IMR-90 (cell line): ENCODE results near the gene CTNNAL1.

Experiments used
- CTCF ChIP-seq: conservative IDR thresholded peaks from 2 replicates; pipeline ENCODE4 v1.5.1; 2012; ENCODE audit warnings: mild to moderate bottlenecking, low read depth, low read length, improper control_type of control experiment
- NFE2L2 ChIP-seq: fragments of 150-350 bp; IDR thresholded peaks from 2 replicates; pipeline ENCODE4 v1.6.1; 2016; ENCODE audit warnings: low read depth, mild to moderate bottlenecking, low read length
- POLR2A ChIP-seq: IDR thresholded peaks from 2 replicates; pipeline ENCODE4 v1.6.1; 2012; ENCODE audit warnings: mild to moderate bottlenecking, low read depth, low read length

- no peak for TF ChIP-seq CTCF
- TF ChIP-seq POLR2A: no peak
- no peak for TF ChIP-seq NFE2L2
These were observed 6.1 kb upstream of the CTNNAL1 start for GRCh38 chr9:109019420-109019819.
